GM19452 (cell line): ENCODE measurements around the gene OXSR1.
"Not testable (repeated sequence)": the region's sequence is repeated elsewhere in the genome, so short reads cannot be mapped to it uniquely, and the experiment has no call there.

ENCODE experiments used
- ATAC-seq: cut with Tn5 transposase; IDR thresholded peaks from one replicate; pipeline ENCODE4 v1.9.1; 2021; ENCODE audit not compliant: unreplicated experiment

The OXSR1 gene

GRCh38 chr3:38265604-38266307, 100.4 kb downstream of the OXSR1 start, which contains the start of gene SLC22A13:
TSS of gene SLC22A13 (plus strand) at chr3:38265812. CDS start at chr3:38265861, 49 bp downstream.
- no peak for ATAC-seq

GRCh38 chr3:38266810-38267209, 101.5 kb downstream of the OXSR1 start:
- ATAC-seq, result no peak

- ATAC-seq, result no peak
Measured at GRCh38 chr3:38267662-38268061, 102.3 kb downstream of the OXSR1 start.

- ATAC-seq, result no peak
Measured at GRCh38 chr3:38268087-38268486, 102.8 kb downstream of the OXSR1 start.

GRCh38 chr3:38268522-38268921, 103.2 kb downstream of the OXSR1 start:
- ATAC-seq, result no peak

GRCh38 chr3:38270606-38271005, 105.3 kb downstream of the OXSR1 start:
- no peak for ATAC-seq

GRCh38 chr3:38271553-38271952, 106.2 kb downstream of the OXSR1 start:
- no peak for ATAC-seq

- ATAC-seq, result no peak
Measured at GRCh38 chr3:38274864-38275649, 109.7 kb downstream of the OXSR1 start.

- no peak for ATAC-seq
Measured at GRCh38 chr3:38275658-38276057, 110.3 kb downstream of the OXSR1 start.

GRCh38 chr3:38276081-38276916, 111.0 kb downstream of the OXSR1 start:
- ATAC-seq, result no peak

- no peak for ATAC-seq
Measured at GRCh38 chr3:38276917-38277630, 111.7 kb downstream of the OXSR1 start.

- no peak for ATAC-seq
Measured at GRCh38 chr3:38278841-38279240, 113.5 kb downstream of the OXSR1 start.

- ATAC-seq, result no peak
Measured at GRCh38 chr3:38281895-38282686, 116.8 kb downstream of the OXSR1 start, which contains the start of gene SLC22A14. TSS of gene SLC22A14 (plus strand) at chr3:38282294. CDS start at chr3:38306027, 23,733 bp downstream.

GRCh38 chr3:38283810-38284755, 118.7 kb downstream of the OXSR1 start:
- ATAC-seq, result no peak

- no peak for ATAC-seq
Measured at GRCh38 chr3:38284756-38285150, 119.4 kb downstream of the OXSR1 start.

- ATAC-seq, result not testable (repeated sequence)
Measured at GRCh38 chr3:38289286-38290217, 124.2 kb downstream of the OXSR1 start.

- not testable (repeated sequence) for ATAC-seq
Measured at GRCh38 chr3:38297053-38297452, 131.7 kb downstream of the OXSR1 start.

GRCh38 chr3:38297537-38297936, 132.2 kb downstream of the OXSR1 start:
- no peak for ATAC-seq
